ENCODE measurements around the gene VPREB3.

Gene VPREB3

DNA sequence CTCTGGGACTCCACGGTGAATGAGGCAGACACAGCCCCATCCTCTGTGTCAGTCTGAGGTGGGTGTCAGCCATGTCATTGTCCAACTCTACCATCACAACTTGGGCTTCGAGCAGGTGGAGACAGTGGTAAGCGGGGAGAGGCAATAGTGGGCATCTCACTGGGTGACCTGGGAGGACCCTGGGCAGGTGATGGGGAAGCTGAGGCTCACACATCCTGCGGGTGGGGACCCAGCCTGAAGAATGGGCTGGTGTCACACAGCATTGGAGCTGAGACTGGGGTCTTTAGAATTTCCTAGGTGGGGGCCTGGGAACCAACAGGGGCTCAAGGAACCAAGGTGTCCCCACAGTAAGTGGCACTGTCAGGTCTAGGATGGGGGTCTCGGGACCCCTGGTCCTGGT is 25.5 kb upstream of the VPREB3 start:
- Histone ChIP-seq H3K27ac (ENCODE audit: low read length) (no peak overlapping the region), H3K36me3 (replicated peaks; ENCODE audit: low read depth, low read length) (no peaks in the 10 kb centered on the region), H3K4me2 (ENCODE audit: low read length) (no peak overlapping the region), H3K9me3 (ENCODE audit: insufficient read depth, low read length) (no peaks in the 10 kb centered on the region), H3K79me2 (ENCODE audit: low read length) (no peaks in the 10 kb centered on the region), H2AFZ (ENCODE audit: low read depth, low read length) (no peak overlapping the region), H4K20me1 (ENCODE audit: insufficient read depth, low read length) (no peaks in the 10 kb centered on the region), H3K4me1 (ENCODE audit: low read length) (no peaks in the 10 kb centered on the region), H3K4me3 (ENCODE audit: low read length) (no peak overlapping the region), H3K27me3 (ENCODE audit: low read depth, low read length) (no peaks in the 10 kb centered on the region), H3K9ac (ENCODE audit: low read length) (no peak overlapping the region)
- TF ChIP-seq, protein P1, sequence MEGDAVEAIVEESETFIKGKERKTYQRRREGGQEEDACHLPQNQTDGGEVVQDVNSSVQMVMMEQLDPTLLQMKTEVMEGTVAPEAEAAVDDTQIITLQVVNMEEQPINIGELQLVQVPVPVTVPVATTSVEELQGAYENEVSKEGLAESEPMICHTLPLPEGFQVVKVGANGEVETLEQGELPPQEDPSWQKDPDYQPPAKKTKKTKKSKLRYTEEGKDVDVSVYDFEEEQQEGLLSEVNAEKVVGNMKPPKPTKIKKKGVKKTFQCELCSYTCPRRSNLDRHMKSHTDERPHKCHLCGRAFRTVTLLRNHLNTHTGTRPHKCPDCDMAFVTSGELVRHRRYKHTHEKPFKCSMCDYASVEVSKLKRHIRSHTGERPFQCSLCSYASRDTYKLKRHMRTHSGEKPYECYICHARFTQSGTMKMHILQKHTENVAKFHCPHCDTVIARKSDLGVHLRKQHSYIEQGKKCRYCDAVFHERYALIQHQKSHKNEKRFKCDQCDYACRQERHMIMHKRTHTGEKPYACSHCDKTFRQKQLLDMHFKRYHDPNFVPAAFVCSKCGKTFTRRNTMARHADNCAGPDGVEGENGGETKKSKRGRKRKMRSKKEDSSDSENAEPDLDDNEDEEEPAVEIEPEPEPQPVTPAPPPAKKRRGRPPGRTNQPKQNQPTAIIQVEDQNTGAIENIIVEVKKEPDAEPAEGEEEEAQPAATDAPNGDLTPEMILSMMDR (IDR thresholded peaks at IDR 0.05; ENCODE audit: low read depth, low read length): no peak
- TF ChIP-seq EZH2phosphoT487 (IDR thresholded peaks at IDR 0.05; ENCODE audit: low read depth): no peak

DNA sequence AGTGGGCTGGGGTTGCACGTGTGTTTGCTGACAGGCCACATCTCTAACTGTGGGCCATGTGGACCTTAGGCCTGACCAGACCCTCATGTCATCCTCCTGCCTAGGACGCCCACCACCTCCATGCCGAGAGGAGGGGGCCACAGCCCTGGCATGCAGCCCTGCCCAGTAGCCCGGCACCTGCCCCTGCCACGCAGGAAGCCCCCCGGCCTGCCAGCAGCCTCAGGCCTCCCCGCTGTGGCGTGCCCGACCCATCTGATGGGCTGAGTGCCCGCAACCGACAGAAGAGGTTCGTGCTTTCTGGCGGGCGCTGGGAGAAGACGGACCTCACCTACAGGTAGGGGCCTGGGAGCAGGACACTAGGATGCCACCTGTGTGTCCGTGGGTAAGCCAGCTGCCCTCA is 24.9 kb upstream of the VPREB3 start:
- Histone ChIP-seq H3K27ac (ENCODE audit: low read length) (no peak overlapping the region), H2AFZ (ENCODE audit: low read depth, low read length) (no peak overlapping the region), H3K4me1 (ENCODE audit: low read length) (no peaks in the 10 kb centered on the region), H3K4me3 (ENCODE audit: low read length) (no peak overlapping the region), H3K4me2 (ENCODE audit: low read length) (no peak overlapping the region), H4K20me1 (ENCODE audit: insufficient read depth, low read length) (no peaks in the 10 kb centered on the region), H3K9me3 (ENCODE audit: insufficient read depth, low read length) (no peaks in the 10 kb centered on the region), H3K36me3 (replicated peaks; ENCODE audit: low read depth, low read length) (no peaks in the 10 kb centered on the region), H3K79me2 (ENCODE audit: low read length) (no peaks in the 10 kb centered on the region), H3K27me3 (ENCODE audit: low read depth, low read length) (no peaks in the 10 kb centered on the region), H3K9ac (ENCODE audit: low read length) (no peak overlapping the region)
- no peak for TF ChIP-seq EZH2phosphoT487 (IDR thresholded peaks at IDR 0.05; ENCODE audit: low read depth)
- TF ChIP-seq, protein P1 (IDR thresholded peaks at IDR 0.05; ENCODE audit: low read depth, low read length): no peak

DNA sequence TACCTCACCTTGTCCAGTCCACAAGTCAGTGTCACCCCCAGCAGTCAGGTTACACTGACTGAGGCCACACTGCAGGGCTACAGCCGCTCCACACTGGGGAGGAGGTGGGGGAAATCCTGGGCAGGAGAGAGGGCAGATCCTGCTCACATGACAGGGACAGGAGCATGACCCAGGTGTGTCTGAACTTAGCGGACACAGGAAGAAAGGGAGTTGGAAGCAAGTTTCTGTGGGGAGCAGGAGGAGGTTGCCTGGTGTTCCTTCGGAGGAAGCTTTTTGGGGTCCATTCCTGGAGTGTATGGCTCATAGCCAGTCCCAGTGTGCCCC is 24.3 kb upstream of the VPREB3 start:
- H3K27ac ChIP-seq (ENCODE audit: low read length): no peak overlapping the region
- peaks cover under 1% of the 10 kb centered on the region; the same call in 1 of the 2 replicates for H3K27me3 ChIP-seq (ENCODE audit: low read depth, low read length)
- H4K20me1 ChIP-seq (ENCODE audit: insufficient read depth, low read length): no peaks in the 10 kb centered on the region
- no peak overlapping the region for H3K4me2 ChIP-seq (ENCODE audit: low read length)
- H3K4me1 ChIP-seq (ENCODE audit: low read length): no peaks in the 10 kb centered on the region
- no peaks in the 10 kb centered on the region for H3K9me3 ChIP-seq (ENCODE audit: insufficient read depth, low read length)
- no peak overlapping the region for H2AFZ ChIP-seq (ENCODE audit: low read depth, low read length)
- H3K36me3 ChIP-seq (replicated peaks; ENCODE audit: low read depth, low read length): no peaks in the 10 kb centered on the region
- H3K79me2 ChIP-seq (ENCODE audit: low read length): no peaks in the 10 kb centered on the region
- H3K9ac ChIP-seq (ENCODE audit: low read length): no peak overlapping the region
- no peak for TF ChIP-seq EZH2phosphoT487 (IDR thresholded peaks at IDR 0.05; ENCODE audit: low read depth)
- TF ChIP-seq, protein P1 (IDR thresholded peaks at IDR 0.05; ENCODE audit: low read depth, low read length): no peak
- no peak overlapping the region for H3K4me3 ChIP-seq (ENCODE audit: low read length)

- Histone ChIP-seq H3K4me1 (ENCODE audit: low read length) (peaks cover 5% of the 10 kb centered on the region; the same call in 1 of the 2 replicates), H3K27me3 (ENCODE audit: low read depth, low read length) (peaks cover 6% of the 10 kb centered on the region), H3K9ac (ENCODE audit: low read length) (no peak overlapping the region), H3K27ac (ENCODE audit: low read length) (no peak overlapping the region), H4K20me1 (ENCODE audit: insufficient read depth, low read length) (no peaks in the 10 kb centered on the region), H3K36me3 (replicated peaks; ENCODE audit: low read depth, low read length) (no peaks in the 10 kb centered on the region), H2AFZ (ENCODE audit: low read depth, low read length) (no peak overlapping the region), H3K4me2 (ENCODE audit: low read length) (no peak overlapping the region), H3K9me3 (ENCODE audit: insufficient read depth, low read length) (no peaks in the 10 kb centered on the region), H3K4me3 (ENCODE audit: low read length) (no peak overlapping the region), H3K79me2 (ENCODE audit: low read length) (no peaks in the 10 kb centered on the region)
- TF ChIP-seq EZH2phosphoT487 (IDR thresholded peaks at IDR 0.05; ENCODE audit: low read depth): no peak
- TF ChIP-seq, protein P1 (IDR thresholded peaks at IDR 0.05; ENCODE audit: low read depth, low read length): no peak
These were observed 23.8 kb upstream of the VPREB3 start for GRCh38 chr22:23777776-23778576.
